ENCODE data around the gene DIABLO.

DIABLO gene

DNA sequence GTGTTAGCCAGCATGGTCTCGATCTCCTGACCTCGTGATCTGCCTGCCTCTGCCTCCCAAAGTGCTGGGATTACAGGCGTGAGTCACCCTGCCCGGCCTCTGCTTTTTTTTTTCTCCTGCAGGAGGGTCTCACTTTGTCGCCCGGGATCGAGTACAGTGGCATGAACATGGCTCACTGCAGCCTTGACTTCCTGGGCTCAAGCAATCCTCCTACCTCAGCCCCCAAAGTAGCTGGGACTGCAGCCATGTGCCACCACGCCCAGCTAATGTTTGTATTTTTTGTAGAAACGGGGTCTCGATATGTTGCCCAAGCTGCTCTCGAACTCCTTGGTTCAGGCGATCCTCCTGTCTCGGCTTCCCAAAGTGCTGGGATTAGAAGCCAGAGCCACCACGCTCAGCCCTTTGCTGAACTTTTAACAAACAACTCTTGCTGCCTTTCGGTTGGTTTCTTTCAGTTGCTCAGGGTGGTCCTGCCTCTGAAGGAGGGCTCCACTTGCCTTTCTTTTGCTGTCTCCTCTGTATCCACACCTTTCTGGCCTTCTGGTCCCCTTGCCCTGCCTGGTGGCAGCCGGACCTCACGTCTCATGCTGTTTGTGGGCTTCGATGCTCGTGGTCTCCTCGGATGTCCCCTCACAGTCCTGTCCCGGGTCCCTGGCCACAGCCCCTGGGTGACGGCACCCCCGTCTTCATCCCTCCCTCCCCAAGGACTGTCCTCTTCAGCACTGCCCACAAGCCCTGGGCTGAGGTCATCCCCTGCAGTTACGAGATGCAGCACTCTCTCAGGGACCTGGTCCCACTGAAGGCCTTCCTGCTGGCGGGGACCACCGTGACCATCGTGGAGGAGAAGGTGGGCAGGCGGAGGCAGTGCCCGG lies 26.1 kb downstream of the DIABLO start:
- TF ChIP-seq, protein P1, sequence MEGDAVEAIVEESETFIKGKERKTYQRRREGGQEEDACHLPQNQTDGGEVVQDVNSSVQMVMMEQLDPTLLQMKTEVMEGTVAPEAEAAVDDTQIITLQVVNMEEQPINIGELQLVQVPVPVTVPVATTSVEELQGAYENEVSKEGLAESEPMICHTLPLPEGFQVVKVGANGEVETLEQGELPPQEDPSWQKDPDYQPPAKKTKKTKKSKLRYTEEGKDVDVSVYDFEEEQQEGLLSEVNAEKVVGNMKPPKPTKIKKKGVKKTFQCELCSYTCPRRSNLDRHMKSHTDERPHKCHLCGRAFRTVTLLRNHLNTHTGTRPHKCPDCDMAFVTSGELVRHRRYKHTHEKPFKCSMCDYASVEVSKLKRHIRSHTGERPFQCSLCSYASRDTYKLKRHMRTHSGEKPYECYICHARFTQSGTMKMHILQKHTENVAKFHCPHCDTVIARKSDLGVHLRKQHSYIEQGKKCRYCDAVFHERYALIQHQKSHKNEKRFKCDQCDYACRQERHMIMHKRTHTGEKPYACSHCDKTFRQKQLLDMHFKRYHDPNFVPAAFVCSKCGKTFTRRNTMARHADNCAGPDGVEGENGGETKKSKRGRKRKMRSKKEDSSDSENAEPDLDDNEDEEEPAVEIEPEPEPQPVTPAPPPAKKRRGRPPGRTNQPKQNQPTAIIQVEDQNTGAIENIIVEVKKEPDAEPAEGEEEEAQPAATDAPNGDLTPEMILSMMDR (IDR thresholded peaks at IDR 0.05; ENCODE audit: insufficient read depth, low read length, poor library complexity, severe bottlenecking): no peak
- no peak for TF ChIP-seq EZH2phosphoT487 (conservative IDR thresholded peaks at IDR 0.05; ENCODE audit: low read length)
- no peak overlapping the region for H2AFZ ChIP-seq (ENCODE audit: low read depth, low read length, severe bottlenecking)
- no peak overlapping the region for H3K4me3 ChIP-seq (ENCODE audit: insufficient read depth, low read length, poor library complexity, severe bottlenecking)
- H3K79me2 ChIP-seq (ENCODE audit: insufficient read depth, low read length): no peaks in the 10 kb centered on the region
- H3K36me3 ChIP-seq (ENCODE audit: low read length): no peaks in the 10 kb centered on the region
- no peaks in the 10 kb centered on the region for H3K9me3 ChIP-seq (ENCODE audit: insufficient read depth, low read length)
- no peaks in the 10 kb centered on the region for H3K27me3 ChIP-seq (ENCODE audit: low read length)
- H4K20me1 ChIP-seq (ENCODE audit: low read depth, low read length): no peaks in the 10 kb centered on the region
- H3K9me2 ChIP-seq (replicated peaks; ENCODE audit: insufficient read depth, low read length): no peaks in the 10 kb centered on the region
- no peak overlapping the region for H3K27ac ChIP-seq (ENCODE audit: low read depth, low read length)
- no peaks in the 10 kb centered on the region; the same call in 1 of the 2 replicates for H3F3A ChIP-seq (ENCODE audit: insufficient read depth)
- no peak overlapping the region for H3K9ac ChIP-seq (ENCODE audit: low read length)
- no peak overlapping the region for H3K4me2 ChIP-seq (ENCODE audit: low read depth, low read length, poor library complexity, severe bottlenecking)

DNA sequence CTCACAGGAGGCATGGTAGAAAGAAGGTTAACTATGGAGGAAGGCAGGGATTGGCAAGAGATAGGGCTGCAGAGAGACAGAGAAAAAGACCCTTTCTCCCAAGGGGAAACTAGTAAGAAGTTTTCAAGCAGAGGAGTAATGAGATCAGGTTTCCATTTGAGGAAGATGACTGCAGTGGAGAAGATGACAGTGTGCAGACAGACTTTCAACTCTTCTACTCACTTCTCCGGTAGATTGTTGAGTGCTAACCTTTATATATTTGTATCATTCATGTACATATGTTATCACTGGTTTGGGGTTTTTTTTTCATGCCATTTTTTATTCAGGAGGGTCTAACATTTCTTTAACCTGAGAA lies 28.3 kb downstream of the DIABLO start:
- H4K20me1 ChIP-seq (ENCODE audit: low read depth, low read length): no peaks in the 10 kb centered on the region
- no peak overlapping the region for H3K27ac ChIP-seq (ENCODE audit: low read depth, low read length)
- no peaks in the 10 kb centered on the region for H3K9me3 ChIP-seq (ENCODE audit: insufficient read depth, low read length)
- H3K4me3 ChIP-seq (ENCODE audit: insufficient read depth, low read length, poor library complexity, severe bottlenecking): no peak overlapping the region
- no peaks in the 10 kb centered on the region for H3K36me3 ChIP-seq (ENCODE audit: low read length)
- H3K4me2 ChIP-seq (ENCODE audit: low read depth, low read length, poor library complexity, severe bottlenecking): peak overlapping the region; percentile 12
- H3K27me3 ChIP-seq (ENCODE audit: low read length): no peaks in the 10 kb centered on the region
- no peak overlapping the region for H2AFZ ChIP-seq (ENCODE audit: low read depth, low read length, severe bottlenecking)
- no peaks in the 10 kb centered on the region for H3K9me2 ChIP-seq (replicated peaks; ENCODE audit: insufficient read depth, low read length)
- H3K9ac ChIP-seq (ENCODE audit: low read length): no peak overlapping the region
- no peaks in the 10 kb centered on the region for H3K79me2 ChIP-seq (ENCODE audit: insufficient read depth, low read length)
- TF ChIP-seq, protein P1 (IDR thresholded peaks at IDR 0.05; ENCODE audit: insufficient read depth, low read length, poor library complexity, severe bottlenecking): no peak
- no peak for TF ChIP-seq EZH2phosphoT487 (conservative IDR thresholded peaks at IDR 0.05; ENCODE audit: low read length)
- no peaks in the 10 kb centered on the region for H3F3A ChIP-seq (ENCODE audit: insufficient read depth)

DNA sequence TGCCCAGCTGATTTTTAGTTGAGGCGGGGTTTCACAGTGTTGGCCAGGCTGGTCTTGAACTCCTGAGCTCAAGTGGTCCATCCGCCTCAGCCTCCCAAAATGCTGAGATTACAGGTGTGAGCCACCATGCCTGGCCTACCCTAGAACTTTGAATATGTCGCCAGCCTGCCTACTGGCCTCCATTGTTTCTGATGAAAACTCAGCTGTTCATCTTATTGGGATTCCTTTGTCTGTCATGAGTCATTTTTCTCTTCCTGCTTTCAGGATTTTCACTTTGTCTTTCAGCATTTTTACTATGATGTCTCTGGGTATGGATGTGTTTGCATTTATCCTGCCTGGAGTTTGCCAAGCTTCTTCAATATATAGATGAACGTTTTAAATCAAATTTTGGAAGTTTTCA lies 30.4 kb downstream of the DIABLO start:
- H3K9ac ChIP-seq (ENCODE audit: low read length): no peak overlapping the region
- no peaks in the 10 kb centered on the region for H3F3A ChIP-seq (ENCODE audit: insufficient read depth)
- TF ChIP-seq, protein P1 (IDR thresholded peaks at IDR 0.05; ENCODE audit: insufficient read depth, low read length, poor library complexity, severe bottlenecking): no peak
- TF ChIP-seq EZH2phosphoT487 (conservative IDR thresholded peaks at IDR 0.05; ENCODE audit: low read length): no peak
- no peak overlapping the region for H3K27ac ChIP-seq (ENCODE audit: low read depth, low read length)
- no peaks in the 10 kb centered on the region for H3K36me3 ChIP-seq (ENCODE audit: low read length)
- H3K9me3 ChIP-seq (ENCODE audit: insufficient read depth, low read length): no peaks in the 10 kb centered on the region
- no peak overlapping the region for H2AFZ ChIP-seq (ENCODE audit: low read depth, low read length, severe bottlenecking)
- H3K79me2 ChIP-seq (ENCODE audit: insufficient read depth, low read length): no peaks in the 10 kb centered on the region
- no peaks in the 10 kb centered on the region for H4K20me1 ChIP-seq (ENCODE audit: low read depth, low read length)
- H3K27me3 ChIP-seq (ENCODE audit: low read length): no peaks in the 10 kb centered on the region
- no peaks in the 10 kb centered on the region for H3K9me2 ChIP-seq (replicated peaks; ENCODE audit: insufficient read depth, low read length)
- no peak overlapping the region for H3K4me2 ChIP-seq (ENCODE audit: low read depth, low read length, poor library complexity, severe bottlenecking)
- H3K4me3 ChIP-seq (ENCODE audit: insufficient read depth, low read length, poor library complexity, severe bottlenecking): no peak overlapping the region
